ENCODE results near the gene NMD3. TPM values are rescaled to one million over a fixed set of nuclear protein-coding genes. Genes with fewer than 3 reads are reported as not detected.

The NMD3 gene
- total and polyA plus RNA-seq, 8 donors: 15.7 to 54.5 (median 41.1) TPM

DNA sequence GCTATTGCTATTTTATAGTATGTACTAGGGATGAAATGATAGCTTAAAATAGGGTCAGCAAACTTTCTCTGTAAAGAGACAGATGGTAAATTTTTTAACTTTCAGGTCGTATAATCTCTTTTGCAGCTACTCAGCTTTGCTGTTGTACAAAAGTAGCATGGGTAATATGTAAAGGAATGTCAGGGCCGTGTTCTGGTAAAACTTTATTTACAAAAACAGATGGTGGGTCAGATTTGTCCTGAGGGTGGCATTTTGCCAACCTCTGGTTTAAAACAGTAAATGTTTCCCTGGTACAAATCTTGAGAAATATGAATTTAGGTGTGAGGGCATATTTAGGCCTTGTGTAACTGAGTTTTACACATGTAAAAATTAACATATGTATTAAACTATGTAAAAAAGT lies 18.6 kb downstream of the NMD3 start:
- no peak for FAIRE-seq

DNA sequence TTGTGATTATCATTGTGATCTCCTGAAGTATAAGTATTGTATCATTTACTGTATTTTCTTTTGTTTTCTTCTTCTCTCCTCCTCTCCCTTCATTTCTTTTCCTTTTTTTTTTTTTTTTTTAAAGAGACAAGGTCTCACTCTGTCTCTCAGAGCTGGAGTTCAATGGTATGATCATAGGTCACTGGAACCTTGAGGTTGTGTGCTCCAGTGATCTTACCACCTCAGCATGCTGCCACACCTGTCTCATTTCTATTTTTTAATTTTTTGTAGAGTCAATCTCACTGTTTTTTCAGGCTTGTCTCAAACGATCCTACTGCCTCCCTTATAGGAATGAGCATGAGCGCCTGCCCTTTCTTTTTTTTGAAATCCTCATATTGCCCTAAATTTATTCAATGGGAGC lies 23.4 kb downstream of the NMD3 start:
- no peak for ATAC-seq
- TF ChIP-seq, protein P1, sequence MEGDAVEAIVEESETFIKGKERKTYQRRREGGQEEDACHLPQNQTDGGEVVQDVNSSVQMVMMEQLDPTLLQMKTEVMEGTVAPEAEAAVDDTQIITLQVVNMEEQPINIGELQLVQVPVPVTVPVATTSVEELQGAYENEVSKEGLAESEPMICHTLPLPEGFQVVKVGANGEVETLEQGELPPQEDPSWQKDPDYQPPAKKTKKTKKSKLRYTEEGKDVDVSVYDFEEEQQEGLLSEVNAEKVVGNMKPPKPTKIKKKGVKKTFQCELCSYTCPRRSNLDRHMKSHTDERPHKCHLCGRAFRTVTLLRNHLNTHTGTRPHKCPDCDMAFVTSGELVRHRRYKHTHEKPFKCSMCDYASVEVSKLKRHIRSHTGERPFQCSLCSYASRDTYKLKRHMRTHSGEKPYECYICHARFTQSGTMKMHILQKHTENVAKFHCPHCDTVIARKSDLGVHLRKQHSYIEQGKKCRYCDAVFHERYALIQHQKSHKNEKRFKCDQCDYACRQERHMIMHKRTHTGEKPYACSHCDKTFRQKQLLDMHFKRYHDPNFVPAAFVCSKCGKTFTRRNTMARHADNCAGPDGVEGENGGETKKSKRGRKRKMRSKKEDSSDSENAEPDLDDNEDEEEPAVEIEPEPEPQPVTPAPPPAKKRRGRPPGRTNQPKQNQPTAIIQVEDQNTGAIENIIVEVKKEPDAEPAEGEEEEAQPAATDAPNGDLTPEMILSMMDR (IDR thresholded peaks at IDR 0.05): no peak
- H3K36me3 ChIP-seq: peaks cover 3 to 35% (median 6%) of the 10 kb centered on the region in 3 donors
- intact Hi-C loops (cut with DNase I): no loop called here
- no peak overlapping the region for H3K27ac ChIP-seq
- no peak for FAIRE-seq
- WGBS, 2 donors: 72 to 73% methylated on average over 2 of the region's 2 CpGs
- no peak overlapping the region for H3K4me3 ChIP-seq
- no peaks in the 10 kb centered on the region for H3K27me3 ChIP-seq
- no peaks in the 10 kb centered on the region for H3K4me1 ChIP-seq
- no peaks in the 10 kb centered on the region for H3K9me3 ChIP-seq
- DNase-seq: no peak

More for the DNA sequence above, 18.6 kb downstream of the NMD3 start:
- intact Hi-C loops (cut with DNase I): no loop called here
- Histone ChIP-seq H3K36me3 (peaks cover 3 to 31% (median 4%) of the 10 kb centered on the region in 3 donors), H3K9me3 (no peaks in the 10 kb centered on the region), H3K27me3 (no peaks in the 10 kb centered on the region), H3K27ac (no peak overlapping the region), H3K4me1 (no peaks in the 10 kb centered on the region), H3K4me3 (no peak overlapping the region)
- ATAC-seq: no peak
- DNase-seq: no peak
- WGBS, 2 donors: 47 to 61% methylated on average over 2 of the region's 2 CpGs
- TF ChIP-seq, protein P1 (IDR thresholded peaks at IDR 0.05): no peak

DNA sequence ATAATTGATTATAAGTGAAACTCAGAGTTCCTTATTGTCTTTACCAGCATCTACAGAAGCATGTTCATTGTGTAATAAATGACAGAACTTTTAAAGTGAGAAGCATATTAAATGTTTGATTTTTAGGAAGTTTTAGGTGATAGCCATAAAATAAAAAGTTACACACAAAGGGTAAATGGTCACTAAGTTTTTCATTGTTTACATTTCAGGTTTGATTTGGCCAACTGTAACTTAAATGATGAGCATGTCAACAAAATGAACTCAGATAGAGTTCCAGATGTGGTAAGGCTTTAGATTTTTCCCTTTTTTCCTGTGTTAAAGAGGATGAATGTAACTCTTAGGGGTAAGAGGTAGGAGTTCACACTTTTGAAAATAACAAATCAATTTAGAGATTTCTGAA lies 25.9 kb downstream of the NMD3 start:
- Histone ChIP-seq H3K27ac (no peak overlapping the region), H3K9me3 (no peaks in the 10 kb centered on the region), H3K36me3 (peaks cover 7 to 53% (median 12%) of the 10 kb centered on the region in 3 donors), H3K4me1 (no peaks in the 10 kb centered on the region), H3K27me3 (no peaks in the 10 kb centered on the region), H3K4me3 (no peak overlapping the region)
- TF ChIP-seq, protein P1 (IDR thresholded peaks at IDR 0.05): no peak
- intact Hi-C loops (cut with DNase I): no loop called here
- no peak for DNase-seq
- FAIRE-seq: no peak
- ATAC-seq: no peak

DNA sequence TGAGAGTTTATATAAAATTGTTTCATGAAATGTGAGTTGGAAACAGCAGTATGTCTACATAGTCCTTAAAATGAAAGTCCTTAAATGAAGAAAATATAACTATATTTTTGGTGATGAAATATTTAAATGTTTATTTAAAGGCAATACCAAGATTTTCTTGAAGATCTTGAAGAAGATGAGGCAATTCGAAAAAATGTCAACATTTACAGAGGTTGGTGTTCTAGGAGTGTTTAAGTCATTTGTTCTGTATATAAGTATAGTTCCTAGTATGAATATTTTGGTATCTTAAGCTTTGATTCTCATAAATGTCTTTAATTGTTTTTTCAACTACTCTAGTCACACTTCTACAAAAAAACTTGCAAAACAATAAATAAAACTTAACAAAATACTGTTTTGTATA lies 29.0 kb downstream of the NMD3 start:
- Histone ChIP-seq H3K36me3 (peaks cover 8 to 56% (median 19%) of the 10 kb centered on the region in 3 donors), H3K4me1 (no peaks in the 10 kb centered on the region), H3K4me3 (no peak overlapping the region), H3K27me3 (no peaks in the 10 kb centered on the region), H3K27ac (no peak overlapping the region), H3K9me3 (no peaks in the 10 kb centered on the region)
- 58 to 78% methylated on average over 1 of the region's 1 CpG for WGBS, 2 donors
- DNase-seq (no peak), FAIRE-seq (no peak), ATAC-seq (no peak)
- intact Hi-C loops (cut with DNase I): no loop called here
- TF ChIP-seq, protein P1 (IDR thresholded peaks at IDR 0.05): no peak

DNA sequence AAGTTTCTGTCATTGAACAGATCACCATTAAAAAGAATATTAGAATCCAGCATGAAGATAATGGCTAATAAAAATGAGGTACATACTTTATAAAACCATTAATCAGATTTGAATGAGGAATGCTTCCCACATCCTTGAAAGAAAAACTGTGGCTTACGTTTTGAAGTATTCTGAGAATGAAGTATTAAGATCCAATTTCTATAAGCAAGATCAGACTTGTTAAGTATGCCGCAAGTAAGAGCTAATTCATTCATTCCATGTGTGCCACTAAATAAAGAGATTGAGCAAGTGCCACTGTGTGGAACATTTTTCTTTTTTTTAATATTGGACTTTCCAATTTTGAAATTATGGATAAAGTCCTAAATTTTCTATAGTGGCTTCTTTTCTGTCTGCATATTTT lies 30.6 kb downstream of the NMD3 start:
- 94 to 95% methylated on average over 2 of the region's 2 CpGs for WGBS, 2 donors
- Histone ChIP-seq H3K36me3 (peaks cover 8 to 56% (median 19%) of the 10 kb centered on the region in 3 donors), H3K27ac (no peak overlapping the region), H3K4me1 (no peaks in the 10 kb centered on the region), H3K9me3 (no peaks in the 10 kb centered on the region), H3K4me3 (no peak overlapping the region), H3K27me3 (no peaks in the 10 kb centered on the region)
- no peak for FAIRE-seq
- TF ChIP-seq, protein P1 (IDR thresholded peaks at IDR 0.05): no peak
- intact Hi-C loops (cut with DNase I): no loop called here
- no peak for DNase-seq
- ATAC-seq: no peak
